Trophoblast cell (in vitro differentiated cells and primary cell): ENCODE results near the gene EGLN3.

Experiments used
- DNase-seq, 2 donors: peaks; one replicate each; pipeline ENCODE4 v3.0.0-alpha.2; 2016
- H2AFZ ChIP-seq: 2 replicates; pipeline ENCODE4 v1.6.1; 2013; ENCODE audit warnings: low read length, moderate library complexity, mild to moderate bottlenecking; ENCODE audit not compliant: insufficient read depth, poor library complexity
- H2AK5ac ChIP-seq: 2 replicates; pipeline ENCODE4 v1.6.1; 2013; ENCODE audit warnings: mild to moderate bottlenecking, low read length
- H2BK120ac ChIP-seq: 2 replicates; pipeline ENCODE4 v1.6.1; 2013; ENCODE audit warnings: low read length, mild to moderate bottlenecking, moderate library complexity; ENCODE audit not compliant: insufficient read depth, poor library complexity
- H2BK12ac ChIP-seq: 2 replicates; pipeline ENCODE4 v1.6.1; 2013; ENCODE audit warnings: mild to moderate bottlenecking, low read length, moderate library complexity
- H2BK5ac ChIP-seq: 2 replicates; pipeline ENCODE4 v1.6.1; 2013; ENCODE audit warnings: low read length, low read depth, moderate library complexity, mild to moderate bottlenecking; ENCODE audit not compliant: poor library complexity
- H3K14ac ChIP-seq: 2 replicates; pipeline ENCODE4 v1.6.1; 2013; ENCODE audit warnings: mild to moderate bottlenecking, low read length
- H3K18ac ChIP-seq: 2 replicates; pipeline ENCODE4 v1.6.1; 2013; ENCODE audit warnings: mild to moderate bottlenecking, low read length
- H3K23ac ChIP-seq: 2 replicates; pipeline ENCODE4 v1.6.1; 2013; ENCODE audit warnings: low read length
- H3K27ac ChIP-seq: 2 replicates; pipeline ENCODE4 v1.5.1; 2013; ENCODE audit warnings: low read depth, mild to moderate bottlenecking, inconsistent platforms, low read length, moderate library complexity
- H3K27me3 ChIP-seq: 2 replicates; pipeline ENCODE4 v1.6.1; 2013; ENCODE audit warnings: inconsistent platforms, mild to moderate bottlenecking, low read length, moderate library complexity; ENCODE audit not compliant: insufficient read depth
- H3K36me3 ChIP-seq, 2 experiments: 1 replicate in 1 of 2; 2 replicates in 1 of 2; pipeline ENCODE4 v1.6.1; 2013; ENCODE audit warnings: low read length in 2 of 2, mild to moderate bottlenecking in 2 of 2, moderate library complexity in 1 of 2; ENCODE audit not compliant: insufficient read depth in 2 of 2, control insufficient read depth in 1 of 2
- H3K4ac ChIP-seq: 2 replicates; pipeline ENCODE4 v1.6.1; 2013; ENCODE audit warnings: low read depth, mild to moderate bottlenecking, low read length, moderate library complexity
- H3K4me1 ChIP-seq, 2 experiments: 1 replicate in 1 of 2; 2 replicates in 1 of 2; pipeline ENCODE4 v1.6.1; 2013; ENCODE audit warnings: low read length in 2 of 2, mild to moderate bottlenecking in 2 of 2, moderate library complexity in 1 of 2; ENCODE audit not compliant: insufficient read depth in 2 of 2, control insufficient read depth in 1 of 2
- H3K4me2 ChIP-seq: 2 replicates; pipeline ENCODE4 v1.6.1; 2013; ENCODE audit warnings: inconsistent platforms, mild to moderate bottlenecking, low read length, moderate library complexity
- H3K4me3 ChIP-seq: 2 replicates; pipeline ENCODE4 v1.5.1; 2013; ENCODE audit warnings: mild to moderate bottlenecking, low read depth, low read length, inconsistent platforms
- H3K79me1 ChIP-seq: one replicate; pipeline ENCODE4 v1.6.1; 2013; ENCODE audit warnings: low read length
- H3K79me2 ChIP-seq: 2 replicates; pipeline ENCODE4 v1.6.1; 2013; ENCODE audit warnings: low read length, mild to moderate bottlenecking; ENCODE audit not compliant: control insufficient read depth, insufficient read depth, poor library complexity
- H3K9ac ChIP-seq: 2 replicates; pipeline ENCODE4 v1.6.1; 2013; ENCODE audit warnings: mild to moderate bottlenecking, low read length
- H3K9me3 ChIP-seq: 2 replicates; pipeline ENCODE4 v1.6.1; 2013; ENCODE audit warnings: low read depth, mild to moderate bottlenecking, control low read depth, inconsistent platforms, low read length; ENCODE audit not compliant: insufficient read depth
- H4K12ac ChIP-seq: 2 replicates; pipeline ENCODE4 v1.6.1; 2013; ENCODE audit warnings: low read depth, mild to moderate bottlenecking, low read length, moderate library complexity
- H4K8ac ChIP-seq: 2 replicates; pipeline ENCODE4 v1.6.1; 2013; ENCODE audit warnings: low read depth, mild to moderate bottlenecking, low read length, moderate library complexity
- H4K91ac ChIP-seq: one replicate; pipeline ENCODE4 v1.6.1; 2013; ENCODE audit warnings: low read depth, mild to moderate bottlenecking, low read length, moderate library complexity
- WGBS: extraction: QIAGEN DNeasy Blood & Tissue Kit; methylation state at CpG from one replicate; pipeline ENCODE4 v1.1.7; 2013; ENCODE audit warnings: missing lambda C conversion rate; ENCODE audit not compliant: insufficient read length, insufficient coverage; ENCODE audit errors: extremely low coverage; 5-methylcytosine and 5-hydroxymethylcytosine counted together

The EGLN3 gene

DNA sequence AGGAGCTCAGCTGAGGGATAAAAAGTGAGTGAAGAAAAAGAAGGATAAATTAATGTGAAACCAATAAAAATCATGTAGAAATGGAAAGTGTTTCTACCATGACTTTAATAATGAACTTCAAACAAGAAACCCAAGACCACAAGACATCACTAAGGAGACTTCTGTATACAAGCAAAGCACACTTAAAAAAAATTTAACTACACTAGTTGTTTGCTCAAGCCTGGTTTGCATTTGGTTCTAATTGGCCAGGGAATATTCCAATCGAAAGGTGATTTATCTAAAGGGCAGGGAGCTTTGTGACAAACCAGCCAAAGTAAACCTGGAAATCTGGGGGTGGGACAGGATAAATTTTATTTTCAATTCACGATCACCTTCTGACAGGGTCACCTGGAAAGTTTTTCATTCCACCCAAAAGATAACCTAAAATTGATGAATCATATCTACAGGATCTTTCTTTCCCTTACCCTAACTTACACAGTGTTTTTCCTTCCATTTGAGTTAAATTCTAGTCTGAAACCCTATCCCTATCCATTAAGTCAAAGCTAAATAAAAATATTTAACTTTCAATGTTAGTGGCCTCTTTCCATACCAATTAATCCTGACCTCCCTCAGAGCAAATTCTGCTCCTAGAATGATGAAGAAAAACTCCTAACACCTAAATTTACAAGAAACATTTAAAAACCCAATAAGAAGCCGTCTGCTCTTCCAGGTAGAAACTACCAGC lies 2.6 kb downstream of the EGLN3 start:
- peak overlapping the region; percentile 15 for H3K4me2 ChIP-seq
- H3K23ac ChIP-seq: no peak overlapping the region
- H3K27me3 ChIP-seq: peaks cover 8% of the 10 kb centered on the region
- no peak overlapping the region for H3K27ac ChIP-seq
- H4K91ac ChIP-seq: no peak overlapping the region
- H3K18ac ChIP-seq: no peak overlapping the region
- WGBS: no CpG with 5 or more reads among the region's 3 CpGs
- no peak overlapping the region for H2AFZ ChIP-seq
- peaks cover 2% of the 10 kb centered on the region for H3K79me2 ChIP-seq
- H2AK5ac ChIP-seq: no peak overlapping the region
- no peak overlapping the region for H3K9ac ChIP-seq
- peaks cover 4% of the 10 kb centered on the region for H3K79me1 ChIP-seq
- no peak overlapping the region for H2BK120ac ChIP-seq
- H2BK5ac ChIP-seq: no peak overlapping the region
- H4K12ac ChIP-seq: no peak overlapping the region
- H3K4me1 ChIP-seq: peaks cover 2 to 8% of the 10 kb centered on the region in 2 experiments
- H3K36me3 ChIP-seq: no peaks in the 10 kb centered on the region
- no peak overlapping the region for H2BK12ac ChIP-seq
- H3K4me3 ChIP-seq: no peak overlapping the region
- H3K14ac ChIP-seq: no peak overlapping the region
- H3K9me3 ChIP-seq: no peaks in the 10 kb centered on the region
- no peak overlapping the region for H3K4ac ChIP-seq
- no peak for DNase-seq
- H4K8ac ChIP-seq: no peak overlapping the region

DNA sequence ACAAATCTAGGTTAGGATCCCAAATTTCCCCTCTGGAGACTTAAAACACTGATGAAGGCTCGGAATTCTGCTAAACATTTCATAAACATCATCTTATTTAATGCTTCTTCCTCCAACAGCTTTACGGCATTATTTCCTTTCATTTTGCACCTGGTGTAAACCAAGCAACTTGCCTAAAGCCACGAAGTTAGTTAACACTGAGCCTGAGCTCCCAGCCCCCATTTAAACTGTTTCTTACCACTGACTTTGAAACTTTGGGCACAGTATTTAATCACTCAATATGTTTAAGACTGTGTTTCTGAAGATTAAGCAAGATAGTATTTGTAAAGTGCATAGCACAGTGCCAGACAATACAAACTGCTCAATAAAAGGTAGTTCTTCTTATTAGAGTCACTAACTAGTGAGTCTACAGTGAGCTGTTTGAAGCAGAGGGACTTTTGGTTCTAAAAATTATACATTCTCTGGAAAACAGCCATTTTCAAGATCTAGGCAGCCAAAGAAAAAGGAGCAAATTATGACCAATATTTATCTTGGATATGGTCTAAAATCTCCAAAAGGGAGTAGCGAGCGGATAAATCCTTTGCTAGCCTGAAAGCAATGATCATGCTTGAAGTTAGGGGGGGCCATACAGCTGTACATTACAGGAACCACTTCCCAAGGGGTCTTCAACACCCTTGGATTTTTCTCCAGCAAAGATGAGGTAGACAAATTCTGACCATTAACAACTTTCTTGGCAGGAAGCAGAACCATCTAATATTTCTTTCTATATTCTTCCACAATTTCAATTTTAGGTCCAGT lies 4.0 kb downstream of the EGLN3 start:
- no CpG with 5 or more reads among the region's 5 CpGs for WGBS
- H2BK120ac ChIP-seq: no peak overlapping the region
- no peaks in the 10 kb centered on the region for H3K36me3 ChIP-seq
- H4K8ac ChIP-seq: no peak overlapping the region
- no peak overlapping the region for H3K27ac ChIP-seq
- peaks cover 8% of the 10 kb centered on the region for H3K27me3 ChIP-seq
- H4K12ac ChIP-seq: no peak overlapping the region
- no peak overlapping the region for H2AK5ac ChIP-seq
- no peak overlapping the region for H3K4me3 ChIP-seq
- no peak overlapping the region for H3K4ac ChIP-seq
- H3K4me1 ChIP-seq: peaks cover 2 to 8% of the 10 kb centered on the region in 2 experiments
- no peak overlapping the region for H3K4me2 ChIP-seq
- H3K79me1 ChIP-seq: peaks cover 4% of the 10 kb centered on the region
- no peak overlapping the region for H3K9ac ChIP-seq
- no peaks in the 10 kb centered on the region for H3K9me3 ChIP-seq
- no peak overlapping the region for H2AFZ ChIP-seq
- H2BK5ac ChIP-seq: no peak overlapping the region
- no peak overlapping the region for H4K91ac ChIP-seq
- no peak overlapping the region for H2BK12ac ChIP-seq
- no peak overlapping the region for H3K18ac ChIP-seq
- H3K79me2 ChIP-seq: peaks cover 2% of the 10 kb centered on the region
- no peak for DNase-seq
- H3K23ac ChIP-seq: no peak overlapping the region
- H3K14ac ChIP-seq: no peak overlapping the region

DNA sequence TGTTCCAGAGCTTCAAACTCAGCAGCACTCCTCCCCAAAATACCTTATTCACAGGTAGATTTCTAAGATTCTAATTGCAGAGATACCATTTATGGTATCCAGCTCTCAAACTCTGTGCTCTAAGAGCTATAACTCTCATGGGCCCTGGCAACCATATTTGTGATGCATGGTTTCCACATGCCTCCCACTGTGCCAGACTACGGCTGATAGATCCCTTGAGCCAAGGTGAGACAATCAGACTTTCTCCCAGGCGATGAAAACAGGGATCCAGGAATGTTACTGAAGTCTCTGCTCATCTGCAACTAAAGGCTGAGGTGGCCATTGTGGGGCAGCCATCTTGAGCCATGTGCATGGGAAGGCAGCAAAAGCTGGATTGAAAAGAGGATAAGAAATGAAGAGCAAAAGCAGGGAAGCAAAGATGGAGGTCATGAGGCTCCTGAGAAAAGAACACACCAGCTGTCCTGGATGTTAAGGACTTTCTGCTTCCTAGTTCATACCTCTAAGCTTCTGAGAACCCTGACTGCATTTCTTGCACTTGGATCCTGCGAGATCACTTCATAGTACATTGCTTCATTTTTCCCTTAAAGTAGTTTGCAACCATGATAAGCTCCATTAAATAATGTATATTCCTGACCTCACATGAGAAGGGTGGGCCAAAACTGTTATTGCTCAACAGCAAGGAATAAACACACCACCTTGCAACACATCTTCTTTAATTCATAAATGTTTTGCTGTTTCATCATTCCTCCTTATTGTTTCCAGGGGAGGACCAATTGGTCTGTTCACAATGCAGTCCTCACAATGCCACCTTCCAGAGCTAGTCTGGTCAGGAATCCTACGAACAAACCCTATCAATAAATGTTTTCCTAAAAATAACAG lies 5.4 kb downstream of the EGLN3 start:
- Histone ChIP-seq H3K4ac (no peak overlapping the region), H3K18ac (no peak overlapping the region), H4K8ac (no peak overlapping the region), H3K9me3 (no peaks in the 10 kb centered on the region), H3K4me1 (peaks cover 0 to 6% of the 10 kb centered on the region in 2 experiments), H4K12ac (no peak overlapping the region), H3K79me1 (no peaks in the 10 kb centered on the region), H3K23ac (no peak overlapping the region), H3K27me3 (peaks cover 8% of the 10 kb centered on the region), H2AK5ac (no peak overlapping the region), H2AFZ (no peak overlapping the region), H2BK120ac (no peak overlapping the region), H3K79me2 (no peaks in the 10 kb centered on the region), H3K9ac (no peak overlapping the region), H3K4me2 (no peak overlapping the region), H3K4me3 (no peak overlapping the region), H4K91ac (no peak overlapping the region), H3K36me3 (no peaks in the 10 kb centered on the region), H3K14ac (no peak overlapping the region), H2BK12ac (no peak overlapping the region), H2BK5ac (no peak overlapping the region), H3K27ac (no peak overlapping the region)
- no peak for DNase-seq
- WGBS: no CpG with 5 or more reads among the region's 4 CpGs

GRCh38 chr14:33943096-33943883 lies 7.6 kb downstream of the EGLN3 start:
- no peak overlapping the region for H3K18ac ChIP-seq
- no peak overlapping the region for H3K9ac ChIP-seq
- no peak overlapping the region for H4K91ac ChIP-seq
- WGBS: no CpG with 5 or more reads among the region's 8 CpGs
- H3K36me3 ChIP-seq: no peaks in the 10 kb centered on the region
- no peak overlapping the region for H2BK5ac ChIP-seq
- no peak overlapping the region for H2BK120ac ChIP-seq
- no peaks in the 10 kb centered on the region for H3K9me3 ChIP-seq
- no peak overlapping the region for H3K4me3 ChIP-seq
- no peaks in the 10 kb centered on the region for H3K79me2 ChIP-seq
- H3K79me1 ChIP-seq: no peaks in the 10 kb centered on the region
- H4K12ac ChIP-seq: no peak overlapping the region
- H3K27ac ChIP-seq: no peak overlapping the region
- no peak overlapping the region for H2AFZ ChIP-seq
- no peak for DNase-seq
- no peaks in the 10 kb centered on the region for H3K27me3 ChIP-seq
- H3K14ac ChIP-seq: no peak overlapping the region
- no peak overlapping the region for H3K4me2 ChIP-seq
- H2AK5ac ChIP-seq: no peak overlapping the region
- no peak overlapping the region for H3K23ac ChIP-seq
- no peak overlapping the region for H2BK12ac ChIP-seq
- H3K4ac ChIP-seq: no peak overlapping the region
- peaks cover 4% of the 10 kb centered on the region in 2 experiments for H3K4me1 ChIP-seq
- no peak overlapping the region for H4K8ac ChIP-seq
